ENCODE results near the gene IQSEC3.
"Not testable (repeated sequence)": the region's sequence is repeated elsewhere in the genome, so short reads cannot be mapped to it uniquely, and the experiment has no call there.

The IQSEC3 gene

DNA sequence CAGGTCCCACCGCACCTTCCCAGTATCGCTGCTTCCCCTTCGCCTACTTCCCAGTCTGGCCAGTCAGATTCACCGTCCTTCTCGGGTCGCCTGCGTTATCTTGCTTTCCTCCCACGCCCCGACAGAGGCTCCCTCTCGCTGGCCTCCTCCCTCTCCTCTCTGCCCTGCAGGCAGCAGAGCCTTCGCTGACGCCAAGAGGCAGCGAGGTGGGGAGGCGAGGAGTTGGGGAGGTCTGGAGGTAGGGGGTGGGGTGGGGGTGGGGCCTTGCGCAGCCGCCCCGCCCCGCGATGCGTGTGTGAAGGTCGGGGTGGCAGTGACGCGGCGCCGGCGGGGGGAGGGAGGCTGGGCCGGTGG is at the start of gene IQSEC3:
Gene IQSEC3 (plus strand): TSS at position 340 of the 354 bp plus-strand sequence. CDS start 116 bp downstream, outside the sequence.
- not testable (repeated sequence) for DNase-seq

DNA sequence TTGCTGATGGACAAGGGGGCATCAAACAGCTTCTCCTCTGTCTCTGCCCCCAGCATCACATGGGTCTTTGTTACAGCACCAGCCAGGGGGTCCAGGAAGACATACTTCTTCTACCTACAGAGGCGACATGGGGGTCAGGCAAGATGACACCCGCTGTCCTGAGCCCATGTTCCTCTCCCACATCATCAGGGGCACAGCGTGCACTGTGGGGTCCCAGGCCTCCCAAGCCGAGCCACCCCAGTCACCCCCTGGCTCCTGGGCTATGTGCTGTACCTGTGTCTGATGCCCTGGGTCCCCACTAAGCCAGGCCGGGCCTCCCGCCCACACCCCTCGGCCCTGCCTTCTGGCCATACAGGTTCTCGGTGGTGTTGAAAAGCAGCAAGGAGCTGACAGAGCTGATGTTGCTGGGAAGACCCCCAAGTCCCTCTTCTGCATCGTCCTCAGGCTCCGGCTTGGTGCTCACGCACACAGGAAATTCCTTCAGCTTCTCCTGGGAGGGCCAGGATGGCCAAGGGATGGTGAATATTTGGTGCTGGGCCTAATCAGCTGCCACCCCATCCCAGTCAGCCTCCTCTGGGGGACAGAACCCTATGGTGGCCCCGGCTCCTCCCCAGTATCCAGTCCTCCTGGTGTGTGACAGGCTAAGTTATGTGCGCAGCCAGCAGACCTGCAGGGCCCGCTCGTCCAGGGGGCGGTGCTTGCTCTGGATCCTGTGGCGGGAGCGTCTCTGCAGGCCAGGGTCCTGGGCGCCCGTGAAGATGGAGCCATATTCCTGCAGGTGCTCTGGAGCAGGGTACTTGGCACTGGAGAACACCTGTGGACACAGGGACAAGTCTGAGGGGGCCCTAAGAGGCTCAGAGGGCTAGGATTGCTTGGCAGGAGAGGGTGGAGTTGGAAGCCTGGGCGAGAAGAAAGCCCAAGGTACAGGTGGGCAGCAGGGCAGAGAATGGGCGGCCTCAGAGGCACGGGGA is 48.9 kb upstream of the IQSEC3 start:
- not testable (repeated sequence) for DNase-seq

DNA sequence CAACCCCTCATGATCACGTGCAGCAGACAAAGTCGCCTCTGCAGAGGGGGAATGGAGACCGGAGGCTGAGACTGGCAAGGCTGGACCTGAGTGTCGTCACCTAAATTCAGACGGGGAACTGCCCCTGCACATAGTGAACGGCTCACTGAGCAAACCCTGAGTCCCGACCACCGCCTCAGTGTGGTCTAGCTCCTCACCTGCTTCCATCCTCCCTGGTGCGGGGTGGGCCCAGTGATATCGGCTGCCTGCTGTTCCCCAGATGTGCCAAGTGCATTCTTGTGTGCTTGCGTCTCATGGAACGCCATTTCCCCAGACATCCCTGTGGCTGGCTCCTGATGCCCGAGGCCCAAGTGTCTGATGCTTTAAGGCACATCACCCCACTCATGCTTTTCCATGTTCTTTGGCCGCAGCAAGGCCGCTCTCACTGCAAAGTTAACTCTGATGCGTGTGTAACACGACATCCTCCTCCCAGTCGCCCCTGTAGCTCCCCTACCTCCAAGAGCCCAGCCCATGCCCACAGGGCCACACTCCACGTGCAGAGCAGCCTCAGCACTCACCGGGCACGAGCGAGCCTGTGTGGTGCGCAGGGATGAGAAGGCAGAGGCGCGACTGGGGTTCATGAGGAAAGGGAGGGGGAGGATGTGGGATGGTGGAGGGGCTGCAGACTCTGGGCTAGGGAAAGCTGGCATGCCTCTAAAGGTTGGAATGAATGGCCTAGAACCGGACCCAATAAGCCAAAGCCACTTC is 47.6 kb upstream of the IQSEC3 start:
- DNase-seq = not testable (repeated sequence)

DNA sequence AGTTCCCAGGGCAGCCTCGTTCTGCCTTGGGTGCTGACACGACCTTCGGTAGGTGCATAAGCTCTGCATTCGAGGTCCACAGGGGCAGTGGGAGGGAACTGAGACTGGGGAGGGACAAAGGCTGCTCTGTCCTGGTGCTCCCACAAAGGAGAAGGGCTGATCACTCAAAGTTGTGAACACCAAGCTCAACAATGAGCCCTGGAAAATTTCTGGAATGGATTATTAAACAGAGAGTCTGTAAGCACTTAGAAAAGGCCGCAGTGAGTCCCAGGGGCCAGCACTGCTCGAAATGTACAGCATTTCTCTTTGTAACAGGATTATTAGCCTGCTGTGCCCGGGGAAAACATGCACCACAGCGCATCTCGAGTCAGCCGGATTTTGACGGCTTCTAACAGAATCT is 46.7 kb upstream of the IQSEC3 start:
- DNase-seq = not testable (repeated sequence)

DNA sequence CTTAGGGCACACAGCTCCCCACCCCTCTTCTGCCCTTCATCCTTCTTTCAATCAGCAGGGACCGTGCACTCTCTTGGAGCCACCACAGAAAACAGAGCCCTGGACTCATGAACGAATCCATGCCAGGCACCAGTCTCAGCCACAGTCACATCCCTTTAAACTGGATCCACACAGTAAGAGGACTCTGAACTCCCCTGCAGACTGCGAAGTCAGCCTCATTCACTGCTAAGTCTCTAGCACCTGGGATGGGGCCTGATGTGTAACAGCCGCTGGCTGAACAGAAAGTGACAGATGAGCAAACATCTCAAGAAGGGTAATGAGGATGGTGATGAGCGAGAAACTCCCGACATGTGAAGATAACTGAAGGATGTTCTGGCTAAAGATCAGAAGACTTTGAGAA is 45.8 kb upstream of the IQSEC3 start:
- no peak for DNase-seq

DNA sequence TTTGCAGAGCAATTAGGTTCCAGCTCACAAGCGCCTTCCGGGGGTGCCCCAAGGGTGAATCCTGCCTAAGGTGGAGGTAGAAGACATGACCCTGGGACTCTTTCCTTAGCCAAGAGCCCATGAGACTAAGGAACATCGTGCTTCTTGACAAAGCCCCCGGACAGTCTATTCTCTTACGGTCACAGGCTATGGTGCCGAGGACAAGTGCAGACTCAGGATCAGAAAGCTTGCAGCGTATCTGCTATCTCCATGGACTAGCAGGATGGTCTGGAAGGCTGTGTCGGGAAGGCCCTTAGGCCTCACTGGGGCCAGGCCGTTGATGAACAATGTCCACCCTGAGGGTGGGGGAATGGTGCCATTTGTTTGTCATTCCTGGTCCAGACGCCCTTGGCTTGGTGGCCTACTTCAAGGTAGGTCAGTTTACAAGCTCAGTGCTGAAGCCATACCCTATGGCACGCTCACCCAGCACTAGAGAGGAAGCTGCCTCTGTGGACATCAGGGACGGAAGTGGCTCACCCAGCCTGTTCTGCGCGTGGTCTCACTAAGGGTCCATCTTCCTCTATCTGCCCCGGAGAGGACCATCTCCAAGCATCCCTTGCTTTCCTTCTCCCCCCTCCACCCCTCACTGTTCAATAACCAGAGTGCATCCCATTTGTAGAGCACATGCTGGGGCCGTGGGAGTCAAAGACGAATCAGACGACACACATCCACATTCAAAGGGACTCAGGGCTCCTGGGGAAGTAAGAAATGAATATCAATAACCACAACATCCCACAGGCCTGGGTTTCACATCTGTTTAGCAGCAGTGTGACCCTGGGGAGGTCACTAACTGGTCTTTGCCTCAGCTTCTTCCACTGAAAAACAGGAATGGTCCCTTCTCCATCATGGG is 45.0 kb upstream of the IQSEC3 start:
- no peak for DNase-seq

DNA sequence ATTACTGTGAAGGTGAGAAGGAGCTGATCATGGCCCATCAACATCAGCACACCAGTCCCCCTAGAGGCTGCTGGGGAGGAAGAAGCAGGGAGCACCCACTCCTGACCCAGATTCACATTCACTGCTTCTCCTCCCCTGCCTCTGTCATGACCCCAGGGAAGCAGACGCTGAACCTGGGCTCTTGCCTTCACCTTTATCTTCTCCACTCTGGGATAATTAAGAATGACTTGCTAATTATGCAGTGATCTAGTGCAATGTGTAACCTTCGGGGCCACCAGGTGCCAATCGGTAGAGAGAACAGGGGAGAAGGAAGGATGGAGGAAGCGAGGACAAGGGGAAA is 44.4 kb upstream of the IQSEC3 start:
- DNase-seq = no peak

DNA sequence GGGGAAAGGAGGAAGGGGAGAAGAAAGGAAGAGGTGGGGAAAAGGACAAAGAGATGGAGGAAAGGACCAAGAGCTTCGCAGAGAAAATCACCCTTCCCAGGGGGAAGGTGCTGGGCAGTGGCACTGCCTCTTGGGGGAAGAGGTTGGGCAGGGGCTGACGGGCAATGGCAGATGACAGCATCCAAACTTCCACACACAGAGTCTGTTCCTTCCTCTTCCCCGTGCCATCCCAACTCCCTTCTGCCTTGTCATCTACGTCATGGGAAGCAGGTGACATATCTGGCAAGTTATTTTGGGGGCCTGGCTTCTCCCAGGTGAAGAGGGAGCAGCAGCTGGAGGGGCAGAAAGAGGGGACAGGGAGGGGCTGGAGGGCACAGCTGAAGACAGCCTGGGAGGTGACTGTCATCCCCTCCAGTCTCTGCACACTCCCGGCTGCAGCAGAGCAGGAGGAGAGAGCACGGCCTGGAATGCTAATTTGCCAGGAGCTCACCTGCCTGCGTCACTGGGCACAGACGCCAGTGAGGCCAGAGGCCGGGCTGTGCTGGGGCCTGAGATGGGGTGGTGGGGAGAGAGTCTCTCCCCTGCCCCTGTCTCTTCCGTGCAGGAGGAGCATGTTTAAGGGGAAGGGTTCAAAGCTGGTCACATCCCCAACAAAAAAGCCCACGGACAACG is 43.9 kb upstream of the IQSEC3 start:
- DNase-seq = no peak

DNA sequence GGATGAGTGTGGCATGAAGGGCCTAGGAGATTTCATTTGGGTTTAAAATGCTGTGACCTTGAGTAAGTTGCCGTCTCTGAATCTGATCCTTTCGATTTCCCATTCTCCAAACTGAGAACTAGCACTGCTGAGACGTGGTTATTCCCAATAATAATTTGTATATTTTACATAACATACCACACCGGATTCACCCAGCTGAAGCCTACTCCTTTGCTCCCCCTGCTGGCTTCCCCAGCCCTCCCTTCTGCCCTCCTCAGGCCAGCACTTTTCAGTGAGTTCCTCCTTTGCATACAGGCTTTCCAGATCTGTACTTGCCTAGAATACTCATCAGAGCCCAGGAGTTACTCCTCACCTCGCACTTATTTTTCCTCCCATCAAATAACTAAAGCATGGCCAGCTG is 38.7 kb upstream of the IQSEC3 start:
- DNase-seq = not testable (repeated sequence)

DNA sequence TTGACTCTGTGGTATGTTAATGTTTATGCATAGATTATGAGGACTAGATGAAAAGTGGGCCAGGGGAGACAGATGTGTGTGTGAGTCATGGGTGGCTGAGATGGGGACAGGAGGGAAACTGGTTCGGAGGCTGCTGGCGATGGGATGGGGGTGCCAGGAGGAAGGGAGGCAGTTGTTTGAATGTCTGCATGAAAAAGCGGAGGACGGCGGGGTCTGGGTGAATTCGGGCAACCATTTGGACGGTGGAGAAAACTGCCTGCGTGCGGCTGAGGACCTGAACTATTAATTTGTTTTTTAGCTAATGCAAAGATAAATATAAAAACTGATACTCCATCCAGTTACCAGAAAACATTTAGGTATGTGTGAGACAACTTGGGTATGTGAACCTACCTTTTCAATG is 27.8 kb upstream of the IQSEC3 start:
- not testable (repeated sequence) for DNase-seq

DNA sequence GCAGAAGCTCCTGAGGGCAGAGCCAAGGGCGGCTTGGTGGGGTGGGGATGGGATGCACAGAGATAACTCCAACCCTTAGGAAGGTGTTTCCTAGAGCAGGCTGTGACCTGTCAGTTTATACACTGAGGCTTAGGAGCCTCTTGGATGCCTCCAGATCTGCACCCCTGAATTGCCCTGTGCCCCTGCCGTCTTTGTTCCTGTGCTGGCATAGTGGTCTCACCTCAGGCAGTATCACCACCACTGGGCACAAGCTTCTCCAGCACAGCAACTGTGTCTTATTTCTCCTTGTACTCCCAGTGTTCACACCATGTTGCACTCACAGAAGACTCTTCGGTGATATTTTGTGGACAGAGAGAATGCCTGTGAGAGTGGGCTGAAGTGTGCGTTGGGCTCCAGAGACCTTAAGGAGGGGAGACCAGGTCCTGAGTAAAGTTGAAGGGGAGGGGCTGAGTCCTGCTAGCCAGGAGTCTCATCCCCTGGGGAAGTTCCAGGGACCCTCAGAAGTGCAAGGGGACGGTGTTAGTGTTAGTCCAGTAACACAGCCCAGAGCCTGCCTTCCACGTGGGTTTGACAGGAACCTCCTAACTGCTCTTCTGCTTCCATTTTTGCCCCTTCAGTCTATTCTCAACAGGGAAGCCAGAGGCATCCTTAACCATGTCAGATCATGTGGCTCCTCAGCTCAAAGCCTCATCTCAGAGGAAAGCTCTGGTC is 26.9 kb upstream of the IQSEC3 start:
- not testable (repeated sequence) for DNase-seq

DNA sequence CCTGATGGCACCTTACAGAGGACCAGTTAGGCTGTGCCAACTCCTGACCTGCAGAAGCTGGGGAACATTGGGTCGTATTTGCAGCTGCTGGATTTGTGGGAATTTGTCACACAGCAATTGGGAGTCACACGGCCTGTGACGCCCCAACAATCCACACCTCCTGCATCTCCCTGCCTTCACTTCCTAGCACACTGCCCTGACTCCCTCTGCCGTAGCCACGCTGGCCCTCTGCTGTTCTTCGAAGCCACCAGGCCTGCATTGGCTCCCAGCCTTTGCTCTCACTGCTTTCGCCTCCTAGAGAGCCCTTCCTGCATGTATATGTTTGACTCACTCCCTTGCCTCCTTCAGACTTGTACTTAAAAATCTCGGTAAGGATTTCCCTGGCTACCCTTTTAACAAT is 22.2 kb upstream of the IQSEC3 start:
- not testable (repeated sequence) for DNase-seq

DNA sequence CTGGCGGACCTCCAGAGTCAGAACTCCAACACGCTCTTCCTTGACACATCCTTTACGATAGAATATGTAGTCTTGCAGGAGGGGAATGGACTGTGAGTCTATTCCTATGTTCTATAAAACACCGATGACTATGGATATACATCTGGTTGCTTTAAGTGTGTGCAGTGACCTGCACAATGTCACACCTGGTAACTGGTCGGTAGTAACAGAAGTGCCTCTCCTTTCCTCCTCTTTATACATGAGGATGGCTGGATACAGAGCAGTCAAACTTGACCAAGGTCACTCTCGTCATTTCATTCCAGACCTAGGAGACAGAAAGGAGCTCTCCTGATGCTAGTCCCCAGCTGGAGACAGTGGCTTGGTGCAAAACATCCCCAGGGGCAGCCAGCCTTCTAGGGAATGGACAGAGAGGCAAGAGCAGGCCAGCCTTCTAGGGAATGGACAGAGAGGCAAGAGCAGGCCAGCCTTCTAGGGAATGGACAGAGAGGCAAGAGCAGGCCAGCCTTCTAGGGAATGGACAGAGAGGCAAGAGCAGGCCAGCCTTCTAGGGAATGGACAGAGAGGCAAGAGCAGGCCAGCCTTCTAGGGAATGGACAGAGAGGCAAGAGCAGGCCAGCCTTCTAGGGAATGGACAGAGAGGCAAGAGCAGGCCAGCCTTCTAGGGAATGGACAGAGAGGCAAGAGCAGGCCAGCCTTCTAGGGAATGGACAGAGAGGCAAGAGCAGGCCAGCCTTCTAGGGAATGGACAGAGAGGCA is 21.2 kb upstream of the IQSEC3 start:
- DNase-seq = not testable (repeated sequence)

DNA sequence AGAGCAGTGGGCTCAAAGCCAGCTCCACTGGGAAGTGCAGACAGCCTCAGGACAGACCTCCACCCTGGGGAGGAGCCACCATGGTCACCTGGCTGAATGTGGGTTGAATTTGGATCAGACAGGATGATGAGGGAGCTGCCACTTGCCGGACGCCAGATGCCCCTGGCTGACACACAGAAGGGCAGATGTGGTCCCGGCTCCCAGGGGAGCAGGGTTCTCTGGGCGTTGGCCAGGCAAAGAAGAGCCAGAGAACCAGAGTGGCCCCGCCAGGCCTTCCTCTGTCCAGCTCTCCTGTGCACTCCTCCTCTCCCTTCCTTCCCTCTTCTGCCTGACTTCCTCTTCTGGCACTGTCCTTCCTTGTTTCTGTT is 20.6 kb upstream of the IQSEC3 start:
- not testable (repeated sequence) for DNase-seq

DNA sequence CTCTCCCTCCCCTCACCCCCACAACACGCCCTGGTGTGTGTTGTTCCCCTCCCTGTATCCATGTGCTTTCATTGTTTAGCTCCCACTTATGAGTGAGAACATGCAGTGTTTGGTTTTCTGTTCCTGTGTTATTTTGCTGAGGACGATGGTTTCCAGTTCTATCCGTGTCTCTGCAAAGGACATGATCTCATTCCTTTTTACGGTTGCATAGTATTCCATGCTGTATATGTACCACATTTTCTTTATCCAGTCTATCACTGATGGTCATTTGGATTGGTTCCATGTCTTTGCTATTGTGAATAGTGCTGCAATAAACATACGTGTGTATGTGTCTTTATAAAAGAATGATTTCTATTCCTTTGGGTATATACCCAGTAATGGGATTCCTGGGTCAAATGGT is 20.0 kb upstream of the IQSEC3 start:
- not testable (repeated sequence) for DNase-seq

DNA sequence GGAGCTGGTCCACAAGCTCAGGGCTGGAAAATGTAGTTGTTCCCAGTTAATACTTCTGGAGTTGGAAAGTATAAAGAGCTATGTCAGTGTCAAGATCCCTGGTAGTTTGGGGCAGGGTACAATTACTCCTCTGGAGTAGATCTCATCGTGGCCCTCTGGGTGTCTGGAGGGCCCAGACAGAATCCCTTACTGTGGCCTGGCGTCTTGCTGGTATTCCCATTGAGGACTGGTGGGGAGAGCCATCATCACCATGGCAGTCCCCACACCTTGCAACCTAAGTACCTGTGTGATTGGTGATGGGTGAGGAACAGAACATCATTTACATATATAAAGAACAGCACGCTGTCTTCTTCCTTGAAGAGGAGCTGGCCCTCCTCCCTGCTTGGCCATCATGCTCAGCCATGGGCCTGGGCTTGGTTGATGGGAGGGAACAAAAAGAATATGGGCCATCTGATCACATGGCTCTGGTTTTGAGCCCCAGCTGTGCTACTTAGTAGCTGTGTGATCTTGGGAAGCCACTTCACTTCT is 18.8 kb upstream of the IQSEC3 start:
- not testable (repeated sequence) for DNase-seq

DNA sequence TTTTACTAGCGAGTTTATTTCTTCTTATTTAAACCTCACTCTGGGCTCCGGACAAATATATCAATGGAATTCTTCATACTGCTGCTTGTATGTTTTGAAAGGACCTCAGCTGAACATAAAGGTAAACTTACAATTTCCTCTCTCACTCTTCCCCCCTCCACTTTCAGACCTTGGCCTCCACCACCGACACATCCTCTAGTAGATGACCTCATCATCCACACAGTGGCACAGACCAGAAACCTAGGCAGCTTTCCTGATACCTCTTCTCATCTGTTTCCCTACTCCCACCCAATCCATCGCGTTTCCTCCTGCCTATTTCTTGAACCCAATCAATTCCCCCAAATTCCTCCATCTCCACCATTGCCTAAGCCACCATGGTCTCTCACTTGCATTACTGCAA is 17.4 kb upstream of the IQSEC3 start:
- DNase-seq = not testable (repeated sequence)

DNA sequence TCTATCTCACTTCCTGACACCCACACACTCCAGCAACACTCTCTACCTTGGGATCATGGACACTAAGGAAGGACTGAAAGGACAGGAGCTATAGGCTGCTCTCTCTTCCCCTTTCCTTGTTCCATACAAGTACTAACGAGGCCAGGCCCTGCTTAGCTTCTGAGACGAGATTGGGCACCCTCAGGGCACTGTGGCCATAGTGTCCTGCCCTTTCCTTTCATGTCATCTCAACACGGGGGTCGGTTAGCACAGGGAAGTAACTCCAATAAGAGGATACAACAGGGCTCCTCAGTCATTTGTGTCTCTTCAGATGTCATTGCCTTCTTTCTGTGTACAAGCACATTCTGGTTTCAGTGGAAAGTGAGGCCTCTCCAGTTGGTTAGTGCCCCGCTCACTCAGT is 15.5 kb upstream of the IQSEC3 start:
- DNase-seq = not testable (repeated sequence)

DNA sequence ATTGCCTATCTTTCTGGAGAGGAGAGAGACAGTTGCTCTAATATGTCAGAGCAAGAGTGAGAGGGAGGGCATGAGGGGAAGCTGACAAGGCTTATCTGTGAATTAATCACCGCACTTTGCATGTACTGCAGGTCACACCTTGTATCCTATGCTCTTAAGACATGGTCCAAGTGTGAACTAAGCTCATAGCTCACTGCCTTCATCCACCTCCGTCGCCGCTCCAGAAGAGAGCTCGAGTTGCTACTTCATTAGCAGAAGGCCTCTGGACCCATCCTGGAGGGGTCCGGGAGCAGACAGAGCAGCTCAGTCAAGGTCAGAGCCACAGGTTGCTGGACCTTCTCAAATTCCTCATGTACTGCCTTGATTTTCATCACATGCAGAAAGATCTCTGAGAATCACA is 14.6 kb upstream of the IQSEC3 start:
- not testable (repeated sequence) for DNase-seq

DNA sequence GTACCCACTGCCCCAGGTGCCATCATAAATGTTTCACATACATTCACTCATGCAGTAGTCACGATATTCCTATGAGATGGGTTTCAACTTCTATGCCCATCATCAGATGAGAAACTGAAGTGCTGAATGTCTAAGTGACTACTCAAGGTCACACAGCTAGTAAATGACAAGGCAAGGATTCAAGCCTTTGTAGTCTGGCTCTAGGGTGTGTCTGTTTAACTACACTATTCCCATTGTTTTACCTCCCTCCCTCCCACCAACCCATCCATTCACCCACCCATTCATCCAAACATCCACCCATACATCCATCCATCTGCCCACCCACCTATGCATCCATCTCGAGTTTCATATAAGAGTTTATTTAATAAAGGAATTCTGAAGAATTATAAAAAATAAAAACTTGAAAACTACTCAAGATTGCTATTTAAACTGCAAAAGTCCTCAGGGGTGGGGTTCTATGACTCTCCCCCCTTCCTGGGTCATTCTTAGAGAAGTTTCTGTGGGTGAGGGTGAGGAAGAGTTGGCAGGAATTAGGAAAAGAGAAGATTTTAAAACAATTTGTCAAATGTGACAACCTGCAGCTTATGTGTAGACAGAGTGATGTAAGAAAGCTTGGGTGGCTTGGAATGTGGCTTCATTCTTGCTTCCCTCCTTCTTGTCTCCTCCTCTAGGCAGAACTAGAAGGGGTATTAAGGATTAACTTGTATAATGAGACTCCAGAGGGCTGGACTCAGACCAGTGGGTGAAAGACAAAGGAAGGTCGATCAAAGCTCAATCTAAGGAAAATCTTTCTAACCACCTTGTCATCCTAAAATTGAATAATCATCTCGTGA is 13.4 kb upstream of the IQSEC3 start:
- DNase-seq = not testable (repeated sequence)
